ENCODE data around the gene SPEM2. TPM values are rescaled to one million over a fixed set of nuclear protein-coding genes. Genes with fewer than 3 reads are reported as not detected.

SPEM2 gene
- total RNA-seq, result not detected

DNA sequence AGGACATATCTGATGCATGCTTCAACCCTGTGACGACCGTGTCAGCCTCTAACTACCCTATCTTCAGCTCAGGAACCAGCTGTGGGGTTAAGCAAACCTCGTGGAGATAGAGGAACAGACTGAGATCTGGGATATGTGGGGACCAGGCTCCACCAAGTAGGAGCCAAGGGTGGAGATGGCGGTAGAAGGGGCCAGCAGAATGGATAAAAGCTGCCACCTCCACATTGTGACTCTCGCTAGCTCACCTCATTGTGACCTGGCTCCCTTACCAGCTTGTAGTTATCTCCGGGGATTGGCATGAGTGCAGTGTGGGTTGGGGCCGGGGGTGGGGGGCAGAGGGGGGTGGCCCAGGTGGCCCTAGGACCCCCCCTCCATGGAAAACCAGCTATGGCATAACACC is at the start of gene SPEM2:
SPEM2 (plus strand) TSS at position 301 of the 400 bp plus-strand sequence; CDS start at position 374, 73 bp downstream.
- no peaks in the 10 kb centered on the region for H3K4me1 ChIP-seq (ENCODE audit: control insufficient read depth in 1 of 2, low read depth in 2 of 2)
- no peak within 1 kb of the TSS for H3K27ac ChIP-seq
- no peaks in the 10 kb centered on the region for H3K9me3 ChIP-seq
- TF ChIP-seq, protein P1, sequence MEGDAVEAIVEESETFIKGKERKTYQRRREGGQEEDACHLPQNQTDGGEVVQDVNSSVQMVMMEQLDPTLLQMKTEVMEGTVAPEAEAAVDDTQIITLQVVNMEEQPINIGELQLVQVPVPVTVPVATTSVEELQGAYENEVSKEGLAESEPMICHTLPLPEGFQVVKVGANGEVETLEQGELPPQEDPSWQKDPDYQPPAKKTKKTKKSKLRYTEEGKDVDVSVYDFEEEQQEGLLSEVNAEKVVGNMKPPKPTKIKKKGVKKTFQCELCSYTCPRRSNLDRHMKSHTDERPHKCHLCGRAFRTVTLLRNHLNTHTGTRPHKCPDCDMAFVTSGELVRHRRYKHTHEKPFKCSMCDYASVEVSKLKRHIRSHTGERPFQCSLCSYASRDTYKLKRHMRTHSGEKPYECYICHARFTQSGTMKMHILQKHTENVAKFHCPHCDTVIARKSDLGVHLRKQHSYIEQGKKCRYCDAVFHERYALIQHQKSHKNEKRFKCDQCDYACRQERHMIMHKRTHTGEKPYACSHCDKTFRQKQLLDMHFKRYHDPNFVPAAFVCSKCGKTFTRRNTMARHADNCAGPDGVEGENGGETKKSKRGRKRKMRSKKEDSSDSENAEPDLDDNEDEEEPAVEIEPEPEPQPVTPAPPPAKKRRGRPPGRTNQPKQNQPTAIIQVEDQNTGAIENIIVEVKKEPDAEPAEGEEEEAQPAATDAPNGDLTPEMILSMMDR (IDR thresholded peaks at IDR 0.05), result no peak
- H3K36me3 ChIP-seq, result no peaks in the 10 kb centered on the region
- DNase-seq (ENCODE audit: low spot score) (no peak), ATAC-seq (ENCODE audit: insufficient number of reproducible peaks, low FRiP score, low read depth) (no peak)
- H3K27me3 ChIP-seq (replicated peaks; ENCODE audit: insufficient read depth), result no peaks in the 10 kb centered on the region
- H3K4me3 ChIP-seq, result no peak within 1 kb of the TSS

DNA sequence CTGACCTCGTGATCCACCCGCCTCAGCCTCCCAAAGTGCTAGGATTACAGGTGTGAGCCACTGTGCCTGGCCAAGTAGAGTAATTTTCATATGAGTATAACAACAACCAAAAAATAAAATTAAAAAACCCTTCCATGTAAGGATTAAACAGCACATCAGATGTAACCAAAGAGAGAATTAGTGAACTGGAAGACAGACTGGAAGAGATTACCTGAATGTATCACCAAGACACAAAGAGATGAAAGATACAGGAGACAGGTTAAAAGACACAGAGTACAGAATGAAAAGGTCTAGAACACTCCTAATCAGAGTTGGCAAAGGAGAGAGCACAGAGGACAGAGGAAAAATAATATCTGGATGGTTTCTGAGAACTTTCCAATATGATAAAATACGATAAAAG is 46.3 kb upstream of the SPEM2 start:
- Histone ChIP-seq H3K36me3 (no peaks in the 10 kb centered on the region), H3K27me3 (replicated peaks; ENCODE audit: insufficient read depth) (no peaks in the 10 kb centered on the region), H3K9me3 (no peaks in the 10 kb centered on the region), H3K4me1 (ENCODE audit: control insufficient read depth in 1 of 2, low read depth in 2 of 2) (peaks cover 6 to 31% of the 10 kb centered on the region in 2 donors), H3K4me3 (no peak overlapping the region), H3K27ac (no peak overlapping the region)
- ATAC-seq (ENCODE audit: insufficient number of reproducible peaks, low FRiP score, low read depth), result no peak
- DNase-seq (ENCODE audit: low spot score), result no peak
- TF ChIP-seq, protein P1 (IDR thresholded peaks at IDR 0.05), result no peak

DNA sequence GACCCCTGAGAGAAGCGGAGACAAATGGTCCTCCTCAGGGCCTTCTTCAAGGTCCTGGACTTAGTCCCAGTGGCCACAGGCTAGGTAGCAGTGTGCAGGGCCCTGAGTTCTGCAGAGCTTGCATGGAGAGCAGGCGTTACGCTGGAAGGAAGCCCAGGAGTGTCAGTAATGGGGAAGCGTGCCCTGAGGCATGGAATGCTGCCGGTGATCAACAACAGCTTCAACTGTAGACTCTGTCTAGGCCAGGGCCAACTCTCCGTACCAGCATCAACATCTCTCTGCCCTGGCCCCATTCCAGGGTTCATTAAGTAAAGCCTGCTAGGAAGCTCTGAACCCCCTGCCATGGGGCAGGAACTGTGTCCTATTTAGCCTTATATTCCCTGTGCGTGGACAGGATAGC is 45.1 kb upstream of the SPEM2 start:
- peaks cover 6 to 34% of the 10 kb centered on the region in 2 donors for H3K4me1 ChIP-seq (ENCODE audit: control insufficient read depth in 1 of 2, low read depth in 2 of 2)
- H3K27me3 ChIP-seq (replicated peaks; ENCODE audit: insufficient read depth), result no peaks in the 10 kb centered on the region
- ATAC-seq (ENCODE audit: insufficient number of reproducible peaks, low FRiP score, low read depth), result no peak
- TF ChIP-seq, protein P1 (IDR thresholded peaks at IDR 0.05), result no peak
- no peak overlapping the region for H3K27ac ChIP-seq
- no peak for DNase-seq (ENCODE audit: low spot score)
- H3K9me3 ChIP-seq, result no peaks in the 10 kb centered on the region
- H3K4me3 ChIP-seq, result peak overlapping the region; percentile 66
- H3K36me3 ChIP-seq, result no peaks in the 10 kb centered on the region

- ATAC-seq (ENCODE audit: insufficient number of reproducible peaks, low FRiP score, low read depth) (no peak), DNase-seq (ENCODE audit: low spot score) (no peak)
- Histone ChIP-seq H3K4me3 (peak within 1 kb of the TSS; percentile 66), H3K9me3 (no peaks in the 10 kb centered on the region), H3K27me3 (replicated peaks; ENCODE audit: insufficient read depth) (no peaks in the 10 kb centered on the region), H3K27ac (no peak within 1 kb of the TSS), H3K4me1 (ENCODE audit: control insufficient read depth in 1 of 2, low read depth in 2 of 2) (peaks cover 6 to 34% of the 10 kb centered on the region in 2 donors), H3K36me3 (no peaks in the 10 kb centered on the region)
- TF ChIP-seq, protein P1 (IDR thresholded peaks at IDR 0.05), result no peak
Observed at GRCh38 chr17:7380855-7381683, 44.3 kb upstream of the SPEM2 start, which contains the start of gene TNK1. TSS of gene TNK1 (plus strand) at chr17:7381089. CDS start at chr17:7382927, 1,838 bp downstream.

GRCh38 chr17:7382901-7383300 is 42.5 kb upstream of the SPEM2 start:
- Histone ChIP-seq H3K9me3 (no peaks in the 10 kb centered on the region), H3K27me3 (replicated peaks; ENCODE audit: insufficient read depth) (no peaks in the 10 kb centered on the region), H3K27ac (no peak overlapping the region), H3K4me1 (ENCODE audit: control insufficient read depth in 1 of 2, low read depth in 2 of 2) (peaks cover 6 to 34% of the 10 kb centered on the region in 2 donors), H3K4me3 (no peak overlapping the region), H3K36me3 (no peaks in the 10 kb centered on the region)
- ATAC-seq (ENCODE audit: insufficient number of reproducible peaks, low FRiP score, low read depth) (no peak), DNase-seq (ENCODE audit: low spot score) (no peak)
- TF ChIP-seq, protein P1 (IDR thresholded peaks at IDR 0.05), result no peak
